GM19240 (cell line): ENCODE measurements around the gene KHDC1L.
"Not testable (repeated sequence)": the region's sequence is repeated elsewhere in the genome, so short reads cannot be mapped to it uniquely, and the experiment has no call there.

Experiments used
- DNase-seq: peaks from one replicate; pipeline ENCODE4 v3.0.0; 2011; ENCODE audit warnings: low spot score; ENCODE audit not compliant: insufficient read length

Gene KHDC1L, protein sequence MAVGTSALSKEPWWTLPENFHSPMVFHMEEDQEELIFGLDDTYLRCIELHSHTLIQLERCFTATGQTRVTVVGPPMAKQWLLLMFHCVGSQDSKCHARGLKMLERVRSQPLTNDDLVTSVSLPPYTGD

DNA sequence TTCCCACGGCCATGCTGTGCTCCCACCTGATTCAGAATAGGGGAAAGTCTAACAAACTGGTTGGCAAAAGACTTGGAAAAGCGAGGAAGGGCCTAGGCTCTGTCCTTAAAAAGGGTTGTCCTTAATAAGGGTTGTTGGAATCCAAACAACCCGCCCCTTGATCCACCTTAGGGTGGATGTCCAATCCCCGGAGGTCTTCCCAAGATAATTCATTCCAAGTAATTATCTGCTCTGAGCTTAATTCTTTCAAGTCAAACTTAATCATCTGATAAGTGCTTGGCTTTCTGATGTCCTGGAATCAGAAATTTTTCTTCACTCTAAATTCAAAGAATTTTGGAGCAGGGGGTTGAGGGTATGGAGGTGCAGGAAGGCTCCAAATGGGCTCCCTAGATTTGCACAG is at the start of gene KHDC1L:
Gene KHDC1L, minus strand, starts transcription at position 101 of the 400 bp plus-strand sequence. Its CDS starts 88 bp downstream, at position 13.
- no peak for DNase-seq

DNA sequence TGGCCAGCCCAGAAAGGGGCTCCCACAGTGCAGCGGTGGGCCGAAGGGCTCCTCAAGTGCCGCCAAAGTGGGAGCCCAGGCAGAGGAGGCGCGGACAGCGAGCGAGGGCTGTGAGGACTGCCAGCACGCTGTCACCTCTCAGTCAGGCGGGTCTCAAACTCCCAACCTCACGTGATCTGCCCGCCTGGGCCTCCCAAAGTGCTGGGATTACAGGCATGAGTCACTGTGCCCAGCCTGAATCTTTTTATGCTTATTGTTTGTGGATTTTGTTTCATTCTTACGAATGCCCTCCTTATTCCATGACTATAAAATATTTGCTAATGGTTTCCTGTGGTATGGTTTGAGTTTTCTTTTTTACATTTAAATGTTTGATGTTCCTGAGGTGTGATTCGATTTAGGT is 44.0 kb upstream of the KHDC1L start:
- not testable (repeated sequence) for DNase-seq

DNA sequence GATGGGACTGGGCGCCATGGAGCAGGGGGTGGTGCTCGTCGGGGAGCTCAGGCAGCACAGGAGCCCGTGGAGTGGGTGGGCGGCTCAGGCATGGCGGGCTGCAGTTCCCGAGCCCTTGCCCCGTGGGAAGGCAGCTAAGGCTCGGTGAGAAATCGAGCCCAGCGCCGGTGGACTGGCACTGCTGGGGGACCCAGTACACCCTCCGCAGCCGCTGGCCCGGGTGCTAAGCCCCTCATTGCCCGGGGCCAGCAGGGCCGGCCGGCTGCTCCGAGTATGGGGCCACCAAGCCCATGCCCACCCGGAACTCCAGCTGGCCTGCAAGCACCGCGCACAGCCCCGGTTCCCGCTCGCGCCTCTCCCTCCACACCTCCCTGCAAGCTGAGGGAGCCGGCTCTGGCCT is 43.6 kb upstream of the KHDC1L start:
- DNase-seq, result not testable (repeated sequence)

DNA sequence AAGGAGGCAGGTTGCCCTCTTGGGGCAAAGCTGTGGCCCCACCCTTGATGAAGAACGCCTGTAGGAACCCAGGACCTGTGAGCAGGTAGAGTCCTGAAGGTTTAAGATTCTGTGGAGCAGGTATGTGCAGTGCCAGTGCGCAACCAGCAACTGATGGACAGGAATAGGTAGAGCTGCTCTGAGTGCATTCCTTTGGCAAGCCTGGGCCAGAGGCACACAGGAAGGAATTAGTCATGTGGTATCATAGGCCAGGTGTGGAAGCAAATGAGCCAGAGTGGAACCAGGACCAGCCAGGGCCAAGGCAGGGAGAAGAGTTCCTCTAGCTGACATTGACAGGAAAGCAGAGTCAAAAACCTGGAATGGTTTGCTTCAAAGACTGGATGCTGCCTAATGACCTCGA is 39.1 kb upstream of the KHDC1L start:
- no peak for DNase-seq

DNA sequence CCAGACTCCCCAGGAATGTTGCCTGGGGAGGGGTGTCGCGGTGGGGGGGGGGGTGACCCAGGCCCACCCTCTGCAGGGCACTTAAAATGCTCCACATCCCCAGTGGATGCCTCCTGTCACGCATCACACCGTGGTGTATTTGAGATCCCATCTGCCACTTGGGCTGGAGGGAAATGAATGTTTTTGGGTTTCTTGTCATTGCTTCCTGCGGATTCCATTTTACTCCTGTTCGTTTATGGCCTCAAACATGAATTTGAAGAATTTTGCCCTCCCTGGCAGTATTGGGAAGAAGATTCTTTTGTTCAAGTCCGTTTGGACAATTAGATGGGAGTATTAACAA is 38.2 kb upstream of the KHDC1L start:
- no peak for DNase-seq

DNA sequence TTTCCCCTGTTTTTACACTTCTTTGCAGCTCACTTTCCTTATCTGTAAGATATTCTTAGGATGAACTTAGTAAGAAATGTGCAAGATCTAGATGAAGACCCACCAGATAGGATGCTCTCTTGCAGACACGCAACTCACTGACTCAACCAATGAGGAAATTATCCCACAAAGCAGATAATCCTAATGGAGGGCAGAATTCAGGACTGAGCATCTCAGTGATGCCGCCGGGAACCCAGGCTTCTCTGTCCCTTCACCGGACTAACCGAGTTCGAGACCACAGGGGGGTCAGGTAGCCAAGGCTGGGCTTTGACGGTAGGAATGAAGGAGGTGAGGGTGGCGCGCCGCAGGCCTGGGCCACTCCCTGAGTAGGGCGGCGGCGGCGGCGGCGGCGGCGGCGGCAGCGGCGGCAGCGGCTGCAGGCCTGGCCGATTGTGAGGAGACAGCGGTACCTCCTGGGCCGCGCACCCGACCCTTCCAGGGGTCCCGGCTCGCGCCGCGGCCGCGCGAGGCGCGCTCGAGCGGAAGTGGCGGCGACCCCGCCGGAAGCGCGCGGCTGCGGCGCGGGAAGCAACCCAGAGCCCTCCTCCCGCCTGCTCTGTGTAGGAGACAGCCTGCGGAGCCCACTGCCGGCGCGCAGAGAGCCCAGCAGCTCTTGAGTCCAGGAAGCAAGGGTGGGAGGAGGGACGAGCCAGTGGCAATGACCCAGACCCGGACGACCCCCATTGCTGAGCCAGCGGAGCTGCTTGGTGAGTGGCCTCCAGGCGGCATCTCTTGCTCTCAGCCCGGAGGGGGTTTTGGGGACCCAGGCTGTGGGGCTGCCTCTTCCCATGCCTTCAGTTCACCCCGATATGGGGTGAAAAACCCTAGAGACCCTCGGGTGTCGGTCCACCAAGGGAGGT is 37.6 kb upstream of the KHDC1L start, which contains the start of gene KHDC1:
Gene KHDC1, minus strand, starts transcription at position 526 of the 899 bp plus-strand sequence. CDS start 20,679 bp downstream, outside the sequence.
- peak; percentile 58 for DNase-seq

DNA sequence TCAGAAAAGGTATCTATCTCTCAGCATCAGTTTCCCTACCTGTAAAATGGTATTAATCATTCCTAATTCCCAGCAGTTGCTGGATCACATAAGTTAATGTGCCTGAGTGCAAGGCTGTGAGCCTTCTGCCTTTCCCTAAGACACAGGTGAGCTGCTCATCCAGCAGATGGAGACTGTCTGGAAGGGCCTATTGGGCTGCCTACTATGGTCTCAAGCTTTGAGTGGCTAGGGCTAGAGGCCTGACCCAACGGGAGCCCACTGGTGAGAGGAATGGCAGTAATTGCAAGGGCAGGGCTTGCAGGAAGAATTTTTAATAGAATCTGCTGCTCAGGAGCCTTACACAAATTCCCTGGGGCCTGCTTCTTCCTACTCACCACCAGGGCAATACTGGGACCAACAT is 33.4 kb upstream of the KHDC1L start:
- no peak for DNase-seq

DNA sequence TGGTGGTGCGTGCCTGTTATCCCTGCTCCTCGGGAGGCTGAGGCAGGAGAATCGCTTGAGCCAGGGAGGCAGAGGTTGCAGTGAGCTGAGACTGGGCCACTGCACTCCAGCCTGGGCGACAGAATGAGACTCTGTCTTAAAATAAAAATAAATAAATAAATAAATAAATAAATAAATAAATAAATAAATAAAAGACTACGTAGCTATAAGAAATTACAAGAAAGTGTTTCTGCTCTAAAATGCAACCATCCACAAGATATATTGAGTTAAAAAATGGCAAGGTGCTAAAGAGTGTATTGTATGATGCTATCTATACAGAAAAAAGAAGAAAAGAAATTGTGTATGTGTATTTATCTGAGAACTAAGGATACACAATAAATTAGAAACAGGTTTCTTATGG is 29.0 kb upstream of the KHDC1L start:
- DNase-seq, result not testable (repeated sequence)

DNA sequence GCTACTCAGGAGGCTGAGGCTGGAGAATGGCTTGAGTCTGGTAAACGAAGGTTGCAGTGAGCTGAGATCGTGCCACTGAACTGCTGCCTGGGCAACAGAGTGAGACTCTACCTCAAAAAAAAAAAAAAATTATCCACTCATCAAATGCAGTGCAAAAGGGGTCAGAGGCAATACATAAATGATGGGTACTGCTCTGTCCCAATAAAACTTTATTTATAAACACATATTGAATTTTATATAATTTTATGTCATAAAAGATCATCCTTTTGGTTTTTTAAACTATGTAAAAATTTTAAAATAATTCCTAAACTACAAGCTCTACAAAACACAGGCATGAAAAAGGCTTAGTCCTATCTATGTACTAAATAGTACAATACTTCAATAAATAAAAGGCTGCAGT is 27.4 kb upstream of the KHDC1L start:
- DNase-seq, result no peak

DNA sequence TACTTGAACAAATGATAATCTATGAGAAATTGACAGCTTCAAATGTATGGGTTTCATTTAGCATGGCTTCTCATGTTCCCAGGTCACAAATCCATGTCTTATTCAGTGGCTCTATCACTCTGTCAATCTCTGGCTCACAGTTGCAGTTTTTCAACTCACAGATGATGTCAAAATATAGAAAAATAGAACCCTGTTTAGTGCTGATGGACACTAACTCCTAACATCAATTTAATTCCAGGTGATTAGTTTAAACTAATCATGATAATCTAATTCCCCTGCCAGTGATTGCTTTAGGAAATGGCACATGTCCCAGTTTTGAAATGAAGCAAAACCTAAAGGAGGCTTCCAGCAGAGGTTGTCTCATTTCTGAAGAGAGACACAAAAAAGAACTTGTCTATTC is 24.7 kb upstream of the KHDC1L start:
- DNase-seq, result no peak

DNA sequence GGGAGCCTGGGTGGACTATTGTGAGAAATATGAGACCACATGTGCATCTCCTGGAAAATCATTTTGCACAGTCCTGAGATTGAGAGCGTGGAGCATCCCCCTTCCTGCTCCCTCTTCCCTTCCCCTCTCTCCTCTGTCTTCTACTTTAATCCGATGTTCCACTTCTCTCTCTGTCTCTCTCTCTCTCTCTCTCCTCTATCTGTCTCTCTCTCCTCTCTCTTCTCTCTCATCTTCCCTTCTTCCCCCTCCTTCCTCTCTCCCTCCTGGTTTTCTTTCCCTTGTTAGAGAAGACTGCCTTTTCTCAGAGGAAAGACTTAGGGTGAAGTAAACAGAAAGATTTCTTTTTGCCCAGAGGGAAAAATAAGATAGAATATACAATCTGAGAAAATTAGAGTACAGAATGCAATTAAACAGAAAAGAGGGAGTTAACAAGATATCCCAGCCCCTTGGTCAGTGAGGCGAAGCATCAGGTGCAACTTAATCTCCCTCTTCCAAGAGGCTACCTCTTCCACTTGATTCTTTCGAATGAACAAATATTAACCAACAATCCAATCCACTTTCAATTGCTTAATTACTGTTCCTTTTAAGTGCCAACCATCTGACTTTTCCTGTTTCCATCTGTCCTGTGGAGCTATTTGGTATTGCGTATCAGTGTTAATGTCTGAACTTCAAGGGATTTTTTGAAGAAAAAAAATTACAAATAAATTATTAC is 23.1 kb upstream of the KHDC1L start:
- DNase-seq, result no peak

DNA sequence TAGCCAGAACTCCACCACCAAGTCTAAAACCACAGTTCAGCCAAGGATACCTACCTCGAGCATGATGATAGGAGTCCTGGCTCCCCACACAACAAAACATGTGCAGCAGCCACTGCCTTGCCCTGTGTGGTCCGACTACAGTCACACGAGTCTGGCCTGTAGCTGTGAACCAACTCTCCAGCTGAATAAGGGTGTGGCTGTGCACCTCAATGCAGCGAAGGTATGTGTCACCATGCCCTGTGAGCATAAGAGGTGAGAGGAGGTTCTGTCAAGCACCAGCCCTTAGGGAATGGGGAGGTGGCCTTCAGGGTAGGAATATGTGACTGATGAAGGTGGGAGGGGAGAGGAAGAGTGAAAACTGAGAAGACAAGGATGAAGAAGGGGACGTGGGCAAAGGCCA is 16.7 kb upstream of the KHDC1L start:
- no peak for DNase-seq

DNA sequence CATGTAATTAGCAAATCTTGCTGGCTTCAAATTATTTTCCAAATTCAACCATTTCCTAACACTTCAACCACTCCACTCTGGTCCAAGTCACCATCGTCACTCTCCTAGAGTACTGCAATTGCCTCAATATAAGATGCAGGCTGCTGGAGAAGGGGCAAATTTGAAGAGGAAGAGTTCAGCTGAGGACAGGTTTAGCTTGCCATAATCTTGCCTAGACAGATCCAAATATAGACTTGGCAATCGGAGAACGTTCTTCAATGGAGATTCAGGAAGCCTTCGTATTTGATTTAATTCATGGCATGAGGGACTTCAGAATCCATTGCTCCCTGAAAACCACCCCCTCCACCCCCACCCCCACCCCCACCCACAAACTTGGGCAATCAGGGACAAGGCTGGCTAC is 15.4 kb upstream of the KHDC1L start:
- DNase-seq, result no peak

DNA sequence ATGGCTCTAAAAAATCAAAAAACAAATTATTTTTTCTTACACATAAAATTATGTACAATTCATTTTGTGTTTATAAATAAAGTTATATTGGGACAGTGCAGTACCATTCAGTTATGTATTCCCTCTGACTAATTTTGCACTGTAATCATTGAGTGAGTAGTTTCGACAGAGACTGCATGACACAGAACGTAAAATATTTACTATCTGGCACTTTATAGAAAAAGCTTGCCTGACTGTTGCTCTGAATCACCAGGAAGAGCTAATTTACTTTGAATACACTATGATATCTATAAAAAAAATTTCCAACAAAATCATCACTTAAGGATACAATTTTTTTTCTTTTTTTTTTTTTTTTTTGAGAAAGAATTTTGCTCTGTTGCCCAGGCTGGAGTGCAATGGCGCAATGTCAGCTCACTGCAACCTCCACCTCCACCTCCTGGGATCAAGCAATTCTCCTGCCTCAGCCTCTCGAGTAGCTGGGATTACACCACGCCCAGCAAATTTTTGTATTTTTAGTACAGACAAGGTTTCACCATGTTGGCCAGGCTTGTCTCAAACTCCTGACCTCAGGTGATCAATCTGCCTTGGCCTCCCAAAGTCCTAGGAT is 11.0 kb upstream of the KHDC1L start:
- DNase-seq, result no peak

DNA sequence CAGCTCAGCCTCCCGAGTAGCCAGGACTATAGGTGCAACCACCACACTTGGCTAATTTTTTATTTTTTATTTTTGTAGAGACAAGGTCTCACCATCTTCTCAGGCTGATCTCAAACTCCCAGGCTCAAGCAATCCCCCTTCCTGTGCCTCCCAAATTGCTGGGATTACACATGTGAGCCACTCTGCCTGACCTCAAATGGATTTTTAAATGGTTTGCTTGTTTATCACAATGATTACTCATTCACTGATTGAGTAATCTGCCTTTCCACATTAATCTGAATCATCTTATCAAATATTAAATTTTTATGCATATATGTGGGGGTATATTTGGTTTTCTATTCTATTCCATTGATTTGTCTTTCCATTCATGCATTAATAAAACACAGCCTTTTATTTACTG is 9.4 kb upstream of the KHDC1L start:
- DNase-seq, result no peak

DNA sequence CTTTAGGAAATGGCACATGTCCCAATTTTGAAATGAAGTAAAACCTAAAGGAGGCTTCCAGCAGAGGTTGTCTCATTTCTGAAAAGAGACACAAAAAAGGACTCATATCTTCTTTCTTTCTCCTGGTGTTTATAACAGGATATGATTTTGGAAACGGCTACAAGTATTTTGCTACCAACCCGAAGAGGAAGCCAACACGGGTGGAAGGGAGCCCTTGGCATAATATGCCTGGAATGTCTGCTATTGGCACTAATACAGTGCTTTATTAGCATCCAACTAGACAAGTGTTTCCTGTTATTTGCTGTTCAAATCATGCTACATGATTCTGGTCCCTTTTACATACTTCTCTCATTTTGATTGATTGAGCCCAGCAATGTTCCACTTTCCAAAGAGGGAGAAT is 8.7 kb upstream of the KHDC1L start:
- DNase-seq, result not testable (repeated sequence)

DNA sequence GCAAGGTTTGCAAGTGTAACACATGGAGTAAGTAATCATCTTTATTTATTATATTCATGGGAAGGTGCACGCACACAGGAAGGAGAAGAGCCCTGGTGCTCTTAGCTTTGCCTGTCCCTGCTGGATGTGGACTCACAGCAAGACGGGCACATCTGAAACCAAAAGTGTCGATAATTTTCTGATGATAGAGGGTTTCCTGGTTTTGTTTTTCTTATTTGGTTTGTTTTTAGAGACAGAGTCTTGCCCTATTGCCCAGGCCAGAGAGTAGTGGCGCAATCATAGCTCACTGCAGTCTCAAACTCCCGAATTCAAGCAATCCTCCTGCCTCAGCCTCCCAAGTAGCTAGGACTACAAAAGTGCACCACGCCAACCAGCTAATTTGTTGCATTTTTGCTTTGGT is 7.8 kb upstream of the KHDC1L start:
- no peak for DNase-seq

DNA sequence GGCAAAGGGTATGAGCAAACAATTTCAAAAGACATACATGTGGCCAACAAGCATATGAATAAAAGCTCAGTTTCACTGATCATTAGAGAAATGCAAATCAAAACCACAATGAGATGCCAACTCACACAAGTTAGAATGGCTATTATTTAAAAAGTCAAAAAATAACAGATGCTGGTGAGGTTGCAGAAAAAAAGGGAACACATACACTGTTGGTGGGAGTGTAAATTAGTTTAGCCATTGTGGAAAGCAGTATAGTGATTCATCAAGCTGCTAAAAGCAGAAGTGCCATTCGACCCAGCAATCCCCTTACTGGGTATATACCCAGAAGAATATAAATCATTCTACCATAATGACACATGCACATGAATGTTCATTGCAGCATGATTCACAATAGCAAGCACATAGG is 6.7 kb upstream of the KHDC1L start:
- DNase-seq, result no peak

DNA sequence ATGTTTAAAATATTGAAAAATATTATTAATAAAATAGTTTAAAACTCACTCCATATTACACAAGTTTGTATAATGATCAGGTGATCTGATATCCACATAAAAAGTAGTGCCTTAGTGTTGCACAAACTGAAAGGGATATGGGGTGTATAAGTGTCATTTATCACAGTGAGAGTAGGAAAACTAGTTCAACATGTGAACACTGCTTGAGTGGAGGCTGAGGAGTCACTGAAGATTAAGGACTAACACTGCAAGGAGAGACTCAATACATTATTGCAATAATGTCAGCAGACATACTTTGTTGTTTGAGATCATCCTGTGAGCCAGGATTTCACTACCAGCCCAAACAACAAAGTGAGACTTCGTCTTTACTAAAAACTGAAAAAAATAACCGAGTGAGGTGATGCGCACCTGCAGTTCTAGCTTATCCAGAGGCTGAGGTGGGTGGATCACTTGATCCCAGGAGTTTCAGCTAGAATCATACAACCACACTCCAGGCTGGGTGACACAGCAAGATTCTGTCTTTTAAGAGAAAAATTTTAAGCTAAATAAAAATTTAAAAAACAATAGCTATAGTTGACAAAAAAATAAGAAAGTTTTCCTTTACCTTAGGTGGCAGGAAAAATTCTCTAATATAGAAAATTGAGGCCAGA is 2.4 kb upstream of the KHDC1L start:
- DNase-seq, result no peak

DNA sequence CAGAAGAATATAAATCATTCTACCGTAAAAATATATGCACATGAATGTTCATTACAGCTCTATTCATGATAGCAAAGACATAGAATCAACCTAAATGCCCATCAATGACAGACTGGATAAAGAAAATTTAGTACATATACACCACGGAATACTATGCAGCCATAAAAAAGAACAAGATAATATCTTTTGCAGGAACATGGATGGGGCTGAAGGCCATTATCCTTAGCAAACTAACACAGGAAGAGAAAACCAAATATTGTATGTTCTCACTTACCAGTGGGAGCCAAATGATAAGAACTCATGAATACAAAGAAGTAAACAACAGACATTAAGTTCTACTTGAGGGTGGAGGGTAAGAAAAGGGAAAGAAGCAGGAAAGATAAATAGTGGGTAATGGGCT is 8.4 kb downstream of the KHDC1L start:
- no peak for DNase-seq

DNA sequence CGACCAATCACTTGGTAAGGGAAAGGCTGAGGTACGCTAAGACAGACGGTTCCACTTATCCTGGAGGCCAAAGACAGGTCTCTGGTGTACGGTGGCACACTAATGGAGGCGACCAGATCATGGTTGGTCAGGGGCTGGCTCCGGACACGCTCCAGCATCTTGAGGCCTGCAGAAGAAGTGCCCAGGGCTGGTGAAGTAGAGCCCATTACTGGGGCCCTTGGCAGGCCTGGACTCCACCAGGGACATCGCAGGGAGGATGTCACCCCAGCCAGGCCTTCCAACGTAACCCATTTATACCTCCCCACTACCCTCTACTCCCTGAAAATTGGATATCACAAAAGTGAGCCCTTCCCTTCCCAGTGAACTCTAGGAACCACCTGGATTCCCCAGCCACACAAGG is 16.2 kb downstream of the KHDC1L start:
- DNase-seq, result no peak
